Stimulated activated CD4-positive, alpha-beta T cell treated with anti-CD3 and anti-CD28 coated beads, TNF-alpha, amount 100 ng/mL, for 4 hours (primary cell): Measurements from ENCODE around the gene SYPL2.

ENCODE experiments used
- DNase-seq, 3 experiments: peaks; one replicate each; pipeline ENCODE4 v3.0.0-alpha.2; 2020; ENCODE audit warnings: low read depth in 3 of 3

Gene SYPL2

GRCh38 chr1:109514846-109515245 is 48.5 kb downstream of the SYPL2 start:
- no peak for DNase-seq

DNA sequence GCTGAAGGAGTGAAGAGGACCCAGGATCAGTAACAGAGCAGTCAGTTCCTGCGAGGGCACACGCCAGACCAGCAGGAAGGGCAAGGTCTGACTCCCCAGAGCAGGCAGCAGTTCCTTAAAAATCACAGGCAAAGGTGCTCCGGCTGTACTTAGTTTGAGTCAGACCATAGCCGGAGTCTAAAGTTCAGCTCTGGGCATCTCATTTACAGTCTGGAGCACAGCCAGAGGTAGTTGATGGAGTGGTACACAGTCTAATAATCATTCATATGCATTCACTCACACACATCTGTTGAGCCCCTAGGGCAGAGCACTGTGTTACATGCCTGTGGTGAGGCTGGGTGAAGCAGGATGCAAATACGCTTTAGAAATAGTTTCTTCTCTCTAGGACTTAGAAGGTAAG is 50.5 kb downstream of the SYPL2 start:
- no peak for DNase-seq

GRCh38 chr1:109517337-109517736 is 51.0 kb downstream of the SYPL2 start:
- DNase-seq: no peak

DNA sequence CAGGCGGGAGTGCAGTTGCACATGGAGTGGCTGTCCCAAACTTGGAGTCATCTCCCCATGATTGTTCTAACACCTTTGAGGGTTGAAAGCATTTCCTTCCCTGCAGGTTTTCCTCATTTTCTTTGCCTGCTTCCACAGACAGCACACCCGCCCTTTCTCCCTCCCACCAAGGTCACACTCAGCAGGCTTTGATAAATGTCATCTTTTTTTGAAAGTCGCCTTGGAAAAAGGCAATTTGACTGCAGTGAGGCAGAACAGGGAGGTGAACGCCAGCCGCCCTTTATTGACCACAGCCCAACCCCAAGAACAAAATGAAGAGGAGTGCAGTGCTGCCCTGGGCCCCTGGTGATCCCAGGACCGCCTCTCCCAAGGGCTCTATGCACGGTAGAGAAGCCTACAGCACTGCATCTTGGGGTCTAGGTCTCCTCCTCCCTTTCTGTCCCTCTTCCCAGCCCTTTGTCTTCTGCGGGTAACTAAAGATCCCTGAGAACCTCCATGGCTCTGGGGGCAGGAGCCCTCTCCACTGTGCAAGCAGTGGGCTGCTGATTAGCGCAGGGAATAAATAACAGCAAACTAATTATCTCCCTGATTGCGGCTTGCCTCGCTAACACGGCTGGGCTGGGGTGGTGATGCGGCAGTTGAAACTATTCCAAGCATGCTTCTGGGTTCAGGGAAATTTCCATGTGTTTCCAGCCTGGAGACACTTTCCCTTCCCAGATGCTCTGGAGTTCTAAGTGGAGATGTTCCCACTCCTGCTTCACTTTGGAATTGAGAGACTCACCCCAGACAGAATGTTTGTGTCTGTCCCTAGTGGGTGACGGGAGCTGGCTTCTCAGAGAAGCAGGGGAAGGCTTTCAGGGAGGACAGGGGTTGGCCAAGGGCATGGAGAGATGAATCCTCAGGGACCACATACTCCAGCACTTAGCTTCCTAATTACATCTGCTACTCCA is 54.9 kb downstream of the SYPL2 start:
- no peak for DNase-seq

GRCh38 chr1:109522026-109522425 is 55.7 kb downstream of the SYPL2 start:
- DNase-seq: no peak

DNA sequence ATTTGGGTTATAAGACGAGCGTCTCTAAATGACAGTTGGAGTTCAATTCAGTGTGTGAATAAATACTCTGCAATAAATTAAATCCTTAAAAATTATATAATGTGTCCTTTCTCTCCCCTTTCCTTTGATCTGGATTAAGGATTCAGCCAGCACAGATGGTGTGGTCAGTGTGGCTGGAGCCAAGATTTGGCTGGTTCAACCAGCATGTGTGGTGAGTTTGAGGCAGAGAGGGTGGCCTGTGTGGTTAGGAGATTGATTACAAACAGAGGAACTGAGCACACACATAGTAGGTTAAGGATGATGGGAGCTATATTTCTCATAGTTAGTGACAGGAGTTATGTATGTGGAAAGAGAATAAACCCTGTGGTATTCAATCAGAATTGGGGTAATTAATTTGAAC is 57.4 kb downstream of the SYPL2 start:
- DNase-seq: no peak

- DNase-seq: no peak
These were observed 60.9 kb downstream of the SYPL2 start for GRCh38 chr1:109527098-109527811.

DNA sequence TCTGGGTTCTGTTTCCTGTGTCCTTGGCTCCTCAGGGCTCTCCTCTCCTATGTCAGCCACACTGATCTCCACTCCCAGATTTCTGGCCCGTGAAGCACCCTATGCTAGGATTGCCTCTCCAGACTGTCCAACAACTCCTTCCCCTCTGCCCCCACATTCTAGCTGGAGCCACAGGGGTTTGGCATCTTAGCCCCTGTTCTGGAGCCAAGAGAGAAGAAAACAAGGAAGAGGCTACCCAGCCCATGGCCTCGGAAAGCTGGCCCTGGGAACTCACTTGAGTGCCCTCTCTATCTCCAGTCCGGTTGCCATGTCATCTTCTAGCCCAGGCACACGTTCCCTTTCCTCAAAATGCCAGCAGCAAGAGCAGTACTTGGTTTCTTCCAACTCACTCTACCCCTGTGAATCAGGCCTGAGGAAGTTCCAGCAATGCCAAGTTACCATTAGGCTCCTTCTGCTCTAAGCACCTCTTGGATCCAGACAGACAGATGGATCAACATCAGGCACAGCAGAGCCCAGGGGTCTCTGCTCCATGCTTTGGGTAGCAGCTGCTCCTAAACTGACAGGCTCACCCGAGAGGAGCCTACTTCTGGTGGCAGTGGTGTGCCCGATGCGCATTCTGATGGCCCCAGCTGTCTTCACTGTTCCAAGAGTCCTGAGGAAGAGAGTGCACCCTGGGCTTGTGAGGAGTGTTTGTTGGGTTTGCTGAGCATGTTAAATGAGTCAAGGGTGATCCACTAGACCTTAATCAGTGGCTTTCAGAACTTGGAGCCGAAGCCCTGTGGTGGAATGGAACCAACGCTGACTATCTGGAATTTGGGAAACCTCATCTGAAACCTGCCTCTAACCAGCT is 61.7 kb downstream of the SYPL2 start:
- DNase-seq: no peak

DNA sequence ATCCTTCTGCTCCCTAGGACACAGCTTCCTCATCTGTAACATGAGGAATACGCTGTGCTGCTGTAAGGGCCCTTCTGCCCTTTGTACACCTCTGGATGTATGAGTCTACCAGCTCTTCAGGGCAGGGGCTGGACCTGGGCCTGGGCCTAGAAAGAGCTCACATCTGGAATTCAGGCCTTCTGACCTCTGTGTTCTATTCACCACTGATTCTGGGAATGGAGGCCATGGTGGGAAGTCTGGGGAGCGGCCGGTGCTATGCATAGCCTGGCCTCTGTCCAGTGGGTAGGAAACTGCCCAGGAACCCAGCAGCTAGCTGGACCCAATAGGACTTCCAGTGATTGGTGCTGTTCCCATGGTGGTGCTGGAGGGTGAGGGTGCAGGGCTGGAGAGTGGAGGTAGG is 62.4 kb downstream of the SYPL2 start:
- no peak for DNase-seq

DNA sequence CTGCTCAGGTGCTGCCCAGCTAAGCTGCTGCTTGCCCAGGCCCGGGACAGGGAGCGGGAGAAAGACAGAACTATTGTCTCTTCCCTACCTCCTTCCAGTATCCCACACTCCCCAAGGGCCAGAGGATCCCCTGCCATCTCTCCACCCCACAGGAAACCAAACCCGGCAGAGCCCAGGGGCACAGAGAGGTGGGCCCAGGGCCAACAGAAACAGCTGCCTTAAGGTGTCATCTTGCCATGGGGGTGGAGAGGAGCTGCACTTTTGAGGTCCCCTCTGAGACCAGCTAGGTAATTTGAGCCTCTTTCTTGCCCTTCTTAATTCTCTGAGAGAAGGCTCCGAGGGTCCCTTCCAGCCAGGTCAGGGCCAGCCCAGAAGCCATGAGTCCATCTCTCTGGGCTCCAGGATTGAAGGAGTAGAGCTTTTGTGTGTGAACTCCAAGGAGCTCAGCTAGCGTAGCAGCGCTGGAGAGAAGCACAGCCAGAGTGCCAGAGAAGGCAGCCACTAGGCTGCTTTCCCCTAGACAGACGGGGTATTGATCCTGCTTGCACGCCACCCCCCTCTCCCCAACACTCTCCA is 63.6 kb downstream of the SYPL2 start:
- no peak for DNase-seq

DNA sequence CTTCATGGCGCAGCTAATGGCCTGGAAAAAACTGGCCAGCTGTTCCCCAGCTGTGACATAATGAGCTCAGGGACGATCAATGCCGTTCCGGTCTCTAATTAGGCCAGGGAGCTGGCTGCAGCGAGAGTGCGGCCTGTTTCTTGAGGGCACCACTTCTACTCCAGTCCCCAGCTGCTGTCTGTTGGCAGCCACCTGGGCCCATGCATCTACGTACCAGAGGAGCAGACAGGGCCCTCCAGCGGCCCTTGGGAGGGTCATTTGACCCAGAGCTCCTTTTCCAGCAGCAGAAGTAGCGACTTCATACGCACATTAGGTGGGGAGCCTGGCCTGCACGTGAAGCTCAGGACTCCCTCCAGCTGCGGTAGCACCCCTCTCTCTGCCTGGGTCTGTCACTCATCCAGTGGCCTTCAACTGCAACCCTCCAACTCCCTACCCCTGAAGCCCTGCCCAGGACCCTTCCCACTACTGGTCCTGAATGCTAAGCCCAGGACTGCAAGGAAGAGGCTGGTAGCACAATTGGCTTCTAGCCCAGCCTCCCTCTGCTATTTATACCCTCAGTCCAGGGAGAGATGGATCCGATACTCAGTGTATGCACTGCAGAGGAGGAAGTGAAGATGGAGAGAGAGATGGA is 64.2 kb downstream of the SYPL2 start:
- DNase-seq: no peak

DNA sequence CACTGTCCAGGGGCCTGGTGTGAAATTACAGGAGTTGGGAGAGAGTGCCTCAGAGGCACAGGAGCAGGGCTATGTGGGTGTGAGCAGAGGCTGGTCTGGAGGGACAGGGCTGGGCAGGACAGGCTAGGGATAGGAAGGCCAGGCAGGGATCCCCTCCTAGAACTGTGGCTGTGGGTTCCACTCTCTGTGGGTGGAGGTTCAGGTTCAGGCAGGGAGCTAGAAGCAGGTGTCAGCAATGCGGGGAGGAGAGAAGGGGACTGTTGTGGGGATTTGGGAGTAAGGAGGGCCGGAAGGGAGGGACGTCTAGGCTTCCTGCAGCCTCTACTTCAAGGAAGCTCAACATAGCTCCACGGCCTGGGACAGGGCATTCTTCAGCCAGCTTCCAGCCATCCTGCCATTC is 65.0 kb downstream of the SYPL2 start:
- no peak for DNase-seq
